ENCODE data around the gene COL6A2. TPM values are rescaled to one million over a fixed set of nuclear protein-coding genes. Genes with fewer than 3 reads are reported as not detected.

Gene COL6A2
- total RNA-seq, 1 donor from 2014 or later, result 535 TPM

- Histone ChIP-seq H3K27ac (peak overlapping the region; percentile 86), H3K4me1 (peaks cover 51% of the 10 kb centered on the region)
- intact Hi-C loops (cut with DNase I), result no loop called here
These were observed 33.9 kb upstream of the COL6A2 start for GRCh38 chr21:46063734-46064680.

GRCh38 chr21:46064870-46065214, 33.1 kb upstream of the COL6A2 start:
- intact Hi-C loops (cut with DNase I), result loop anchor here (5.0 kb wide), 1 partner anchor 38 kb away; no protein-coding TSS in a partner anchor
- peak; percentile 67 to 84 for DNase-seq (ENCODE audit: extremely low spot score in 2 of 2)
- H3K27me3 ChIP-seq, result no peaks in the 10 kb centered on the region

More at GRCh38 chr21:46063734-46064680, 33.9 kb upstream of the COL6A2 start:
- H3K27me3 ChIP-seq, result no peaks in the 10 kb centered on the region
- TF ChIP-seq CTCF (IDR thresholded peaks at IDR 0.05), result no peak
- no peak for TF ChIP-seq POLR2AphosphoS5 (IDR thresholded peaks at IDR 0.05; ENCODE audit: insufficient read depth in 1 of 2, low read depth in 1 of 2)
- TF ChIP-seq POLR2A (IDR thresholded peaks at IDR 0.05), result no peak
- H3K4me3 ChIP-seq, result no peak overlapping the region
- no peaks in the 10 kb centered on the region for H3K36me3 ChIP-seq
- peak; percentile 76 to 77 for DNase-seq (ENCODE audit: extremely low spot score in 2 of 2)
- H3K9me3 ChIP-seq, result no peaks in the 10 kb centered on the region

GRCh38 chr21:46065215-46065913, 32.5 kb upstream of the COL6A2 start:
- Histone ChIP-seq H3K4me3 (no peak overlapping the region), H3K27me3 (no peaks in the 10 kb centered on the region), H3K9me3 (no peaks in the 10 kb centered on the region), H3K36me3 (no peaks in the 10 kb centered on the region), H3K27ac (peak overlapping the region; percentile 86), H3K4me1 (peaks cover 43% of the 10 kb centered on the region)
- intact Hi-C loops (cut with DNase I), result loop anchor here (5.0 kb wide), 1 partner anchor 38 kb away; no protein-coding TSS in a partner anchor
- peak; percentile 64 to 88 for DNase-seq (ENCODE audit: extremely low spot score in 2 of 2)
- TF ChIP-seq CTCF (IDR thresholded peaks at IDR 0.05) (no peak), POLR2AphosphoS5 (IDR thresholded peaks at IDR 0.05; ENCODE audit: insufficient read depth in 1 of 2, low read depth in 1 of 2) (peak in 1 of 2 donors; percentile 66)

More at GRCh38 chr21:46064870-46065214, 33.1 kb upstream of the COL6A2 start:
- Histone ChIP-seq H3K36me3 (no peaks in the 10 kb centered on the region), H3K9me3 (no peaks in the 10 kb centered on the region), H3K4me3 (no peak overlapping the region), H3K4me1 (peaks cover 48% of the 10 kb centered on the region), H3K27ac (peak overlapping the region; percentile 86)
- no peak for TF ChIP-seq CTCF (IDR thresholded peaks at IDR 0.05)
- TF ChIP-seq POLR2AphosphoS5 (IDR thresholded peaks at IDR 0.05; ENCODE audit: insufficient read depth in 1 of 2, low read depth in 1 of 2), result no peak
- TF ChIP-seq POLR2A (IDR thresholded peaks at IDR 0.05), result no peak

GRCh38 chr21:46065914-46066551, 31.9 kb upstream of the COL6A2 start:
- Histone ChIP-seq H3K27me3 (no peaks in the 10 kb centered on the region), H3K9me3 (no peaks in the 10 kb centered on the region), H3K4me3 (no peak overlapping the region), H3K36me3 (no peaks in the 10 kb centered on the region), H3K27ac (peak overlapping the region; percentile 86), H3K4me1 (peaks cover 40% of the 10 kb centered on the region)
- intact Hi-C loops (cut with DNase I), result loop anchor here (5.0 kb wide), 1 partner anchor 39 kb away; no protein-coding TSS in a partner anchor
- TF ChIP-seq CTCF (IDR thresholded peaks at IDR 0.05), result no peak
- no peak for TF ChIP-seq POLR2AphosphoS5 (IDR thresholded peaks at IDR 0.05; ENCODE audit: insufficient read depth in 1 of 2, low read depth in 1 of 2)
- no peak for TF ChIP-seq POLR2A (IDR thresholded peaks at IDR 0.05)
- DNase-seq (ENCODE audit: extremely low spot score in 2 of 2), result peak in 1 of 2 donors; percentile 78
